Skeletal muscle tissue (tissue), 4 donors: ENCODE measurements around the gene DPH3. TPM values are rescaled to one million over a fixed set of nuclear protein-coding genes. Genes with fewer than 3 reads are reported as not detected.

Source experiments
- H3K27ac ChIP-seq: one replicate; pipeline ENCODE4 v1.7.0; 2013; ENCODE audit warnings: mild to moderate bottlenecking, low read depth, low read length, inconsistent platforms
- H3K27me3 ChIP-seq, 3 donors: one replicate each; pipeline ENCODE4 v1.7.0; 2013; ENCODE audit warnings: low read length in 3 of 3; ENCODE audit not compliant: control insufficient read depth in 3 of 3, insufficient read depth in 3 of 3
- H3K36me3 ChIP-seq, 3 donors: one replicate each; pipeline ENCODE4 v1.7.0; 2013; ENCODE audit warnings: low read length in 3 of 3; ENCODE audit not compliant: control insufficient read depth in 3 of 3, insufficient read depth in 3 of 3
- H3K4me1 ChIP-seq, 3 donors: one replicate each; pipeline ENCODE4 v1.7.0; 2013; ENCODE audit warnings: low read length in 3 of 3, mild to moderate bottlenecking in 3 of 3; ENCODE audit not compliant: control insufficient read depth in 3 of 3, insufficient read depth in 3 of 3
- H3K4me3 ChIP-seq, 3 donors: one replicate each; pipeline ENCODE4 v1.7.0; 2013; ENCODE audit warnings: low read length in 3 of 3
- H3K9ac ChIP-seq, 3 donors: one replicate each; pipeline ENCODE4 v1.7.0; 2013; ENCODE audit warnings: low read length in 3 of 3, mild to moderate bottlenecking in 3 of 3, moderate library complexity in 2 of 3, low read depth in 1 of 3
- H3K9me3 ChIP-seq, 3 donors: one replicate each; pipeline ENCODE4 v1.7.0; 2013; ENCODE audit warnings: low read length in 3 of 3; ENCODE audit not compliant: control insufficient read depth in 3 of 3
- total RNA-seq: library from RNA; depleted of rRNA; stranded (reverse); fragments of >200 nt; gene quantifications from one replicate; pipeline ENCODE4 v1.2.3, GENCODE V29; 2014
- donor health status: Osteomylitis.

Gene DPH3
- total RNA-seq, 1 donor from 2014 or later, result 17.7 TPM

DNA sequence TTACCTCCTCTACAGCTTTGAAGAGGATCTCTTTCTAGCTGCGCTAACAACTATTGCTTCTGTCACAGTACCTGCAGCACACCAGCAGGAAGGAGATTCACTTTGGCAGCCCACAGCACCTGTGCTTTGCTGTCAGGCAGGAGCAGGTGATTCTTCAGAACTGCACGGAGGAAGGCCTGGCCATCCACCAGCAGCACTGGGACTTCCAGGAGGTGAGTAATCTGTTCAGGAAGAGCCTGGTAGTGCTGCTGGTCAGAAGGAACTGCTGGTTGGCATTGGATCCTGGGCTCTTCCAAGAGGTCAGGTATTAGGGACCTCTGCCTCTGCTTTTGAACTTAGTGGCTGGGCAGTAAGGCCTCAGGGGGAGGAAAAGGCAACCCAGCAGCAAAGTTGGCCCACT lies 42.2 kb downstream of the DPH3 start:
- Histone ChIP-seq H3K36me3 (peaks cover 15 to 23% (median 17%) of the 10 kb centered on the region in 3 donors), H3K9me3 (no peaks in the 10 kb centered on the region), H3K4me1 (no peaks in the 10 kb centered on the region), H3K9ac (no peak overlapping the region), H3K27me3 (no peaks in the 10 kb centered on the region), H3K27ac (no peak overlapping the region), H3K4me3 (no peak overlapping the region)

DNA sequence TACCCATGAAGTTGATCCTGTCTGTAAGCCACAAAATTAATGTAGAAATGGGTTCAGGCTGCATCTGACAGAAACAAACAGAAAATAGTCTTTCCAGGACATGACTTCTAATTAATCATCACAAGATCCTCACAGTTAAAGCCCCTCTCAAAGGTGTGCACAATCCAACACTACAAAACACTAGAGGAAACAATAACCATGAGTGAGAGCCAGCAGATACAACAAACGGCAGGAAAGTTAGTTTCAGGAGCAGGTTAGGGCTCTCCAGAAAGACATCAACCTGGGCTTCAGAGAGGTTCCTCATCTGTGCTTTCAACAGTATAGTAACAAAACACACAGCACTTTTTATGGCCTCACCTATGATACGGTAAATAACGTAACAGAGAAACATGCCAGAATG lies 42.8 kb downstream of the DPH3 start:
- Histone ChIP-seq H3K9me3 (no peaks in the 10 kb centered on the region), H3K4me3 (no peak overlapping the region), H3K27ac (no peak overlapping the region), H3K27me3 (no peaks in the 10 kb centered on the region), H3K36me3 (peaks cover 15 to 23% (median 17%) of the 10 kb centered on the region in 3 donors), H3K9ac (no peak overlapping the region), H3K4me1 (no peaks in the 10 kb centered on the region)

DNA sequence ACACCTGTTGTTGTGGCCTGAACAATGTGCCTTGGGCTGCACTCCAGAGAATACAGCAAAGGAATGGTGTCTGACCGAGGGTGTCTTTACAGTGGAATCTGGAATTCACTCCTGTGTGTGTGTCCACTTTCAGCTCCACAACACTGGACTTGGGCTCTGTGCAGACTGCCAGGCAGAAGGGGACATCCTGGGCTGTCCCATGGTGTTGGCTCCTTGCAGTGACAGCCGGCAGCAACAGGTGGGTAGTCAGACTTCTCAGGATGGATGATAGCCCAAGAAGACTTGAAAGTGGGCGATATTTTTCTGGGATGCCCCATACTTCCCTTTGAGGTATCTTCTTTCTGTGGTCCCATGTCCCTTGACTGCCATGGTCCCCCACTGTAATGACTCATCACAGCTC lies 45.0 kb downstream of the DPH3 start:
- H3K27me3 ChIP-seq, result no peaks in the 10 kb centered on the region

DNA sequence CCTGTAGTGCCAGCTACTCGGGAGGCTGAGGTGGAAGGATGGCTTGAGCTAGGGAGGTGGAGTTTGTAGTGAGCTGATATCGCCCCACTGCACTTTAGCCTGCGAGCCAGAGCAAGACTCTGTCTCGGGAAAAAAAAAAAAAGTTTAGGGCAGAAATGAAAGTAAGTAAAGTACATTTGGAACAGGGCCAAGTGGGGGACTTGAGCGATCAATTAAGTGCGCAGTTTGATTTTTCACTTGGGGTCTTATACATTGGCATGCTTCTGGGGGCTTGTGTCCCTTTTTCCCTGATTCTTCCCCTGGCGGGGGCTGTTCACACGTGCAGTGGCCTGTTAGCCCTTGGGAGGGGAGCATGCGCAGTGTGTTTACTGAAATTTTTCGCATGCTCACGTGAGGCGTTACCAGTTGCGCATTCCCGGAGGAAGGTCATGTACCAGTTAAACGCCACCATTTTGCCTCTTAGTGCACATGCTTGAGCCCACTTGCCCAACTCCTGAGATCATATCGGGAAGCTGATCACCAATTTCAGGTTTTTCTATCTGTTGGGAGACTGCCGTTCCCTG lies 48.3 kb downstream of the DPH3 start:
- Histone ChIP-seq H3K36me3 (peaks cover 8 to 20% (median 19%) of the 10 kb centered on the region in 3 donors), H3K9me3 (no peaks in the 10 kb centered on the region), H3K9ac (no peak overlapping the region), H3K27ac (no peak overlapping the region), H3K27me3 (no peaks in the 10 kb centered on the region), H3K4me1 (no peaks in the 10 kb centered on the region), H3K4me3 (no peak overlapping the region)

More for the DNA sequence above, 45.0 kb downstream of the DPH3 start:
- no peaks in the 10 kb centered on the region for H3K4me1 ChIP-seq
- H3K9ac ChIP-seq, result no peak overlapping the region
- no peak overlapping the region for H3K4me3 ChIP-seq
- H3K36me3 ChIP-seq, result peaks cover 15 to 25% (median 20%) of the 10 kb centered on the region in 3 donors
- H3K9me3 ChIP-seq, result no peaks in the 10 kb centered on the region
- no peak overlapping the region for H3K27ac ChIP-seq

- Histone ChIP-seq H3K36me3 (peaks cover 1 to 12% (median 10%) of the 10 kb centered on the region in 3 donors), H3K9me3 (no peaks in the 10 kb centered on the region), H3K9ac (no peak overlapping the region), H3K4me1 (no peaks in the 10 kb centered on the region), H3K4me3 (no peak overlapping the region), H3K27me3 (no peaks in the 10 kb centered on the region), H3K27ac (no peak overlapping the region)
Observed at GRCh38 chr3:16214366-16214765, 50.4 kb downstream of the DPH3 start.

DNA sequence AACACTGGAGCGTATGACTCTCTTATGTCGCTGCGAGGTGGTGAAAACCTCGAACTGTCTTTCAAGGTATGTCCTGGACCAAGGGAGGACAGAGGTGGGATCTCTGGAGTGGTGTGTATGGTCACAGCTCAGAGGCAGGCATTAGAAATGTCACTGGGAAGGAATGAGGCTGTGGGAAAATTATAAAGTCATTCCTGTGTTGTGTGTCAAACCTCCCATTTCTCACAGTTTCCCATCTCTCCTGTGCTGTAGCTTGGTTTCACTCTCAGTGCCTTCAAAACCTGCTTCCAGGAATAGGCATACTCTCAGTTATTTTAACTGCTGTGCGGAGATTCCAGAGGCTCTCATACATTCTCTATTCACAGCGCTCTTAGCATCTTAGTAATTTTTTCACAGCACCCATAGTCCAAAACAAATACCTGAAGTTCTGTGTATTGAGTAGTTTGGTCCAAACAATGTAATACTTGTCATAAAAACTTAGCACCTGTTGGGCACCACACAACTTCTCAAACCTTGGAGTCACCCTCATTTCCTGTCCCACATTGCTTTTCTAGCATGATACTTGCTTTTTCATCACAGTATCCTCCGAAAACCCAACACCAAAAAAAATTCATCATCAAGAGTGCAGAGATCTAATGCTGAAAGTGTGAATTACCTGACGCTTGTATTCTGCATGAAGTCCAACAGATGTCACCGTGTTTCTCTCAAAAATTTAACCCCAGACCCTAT lies 53.4 kb downstream of the DPH3 start:
- Histone ChIP-seq H3K27me3 (no peaks in the 10 kb centered on the region), H3K27ac (no peak overlapping the region), H3K36me3 (peaks cover 4 to 10% (median 8%) of the 10 kb centered on the region in 3 donors), H3K9ac (no peak overlapping the region), H3K9me3 (no peaks in the 10 kb centered on the region), H3K4me3 (no peak overlapping the region), H3K4me1 (no peaks in the 10 kb centered on the region)

Other genes with a start within 250 kb of the DPH3 start
- gene GALNT15, start 90.3 kb downstream of the DPH3 start, total RNA-seq, result 3.7 TPM
- gene OXNAD1, start 269 bp upstream of the DPH3 start, total RNA-seq, result 26.6 TPM
- 15.7 TPM for gene RFTN1, start 248.8 kb upstream of the DPH3 start, total RNA-seq